Colonic mucosa (tissue), 4 donors: ENCODE measurements around the gene KCNN3. TPM values are rescaled to one million over a fixed set of nuclear protein-coding genes. Genes with fewer than 3 reads are reported as not detected.

Experiments
- DNase-seq: peaks from one replicate; pipeline ENCODE4 v3.0.0-alpha.2; 2020
- H3K27ac ChIP-seq: fragments of 200-600 bp; one replicate; pipeline ENCODE4 v1.8.0; 2021
- H3K27me3 ChIP-seq: fragments of 200-600 bp; one replicate; pipeline ENCODE4 v1.8.0; 2021
- H3K36me3 ChIP-seq: fragments of 200-600 bp; one replicate; pipeline ENCODE4 v1.8.0; 2021
- H3K4me1 ChIP-seq: fragments of 200-600 bp; one replicate; pipeline ENCODE4 v1.8.0; 2021; ENCODE audit warnings: mild to moderate bottlenecking
- H3K4me3 ChIP-seq: fragments of 200-600 bp; one replicate; pipeline ENCODE4 v1.8.0; 2021
- H3K9ac ChIP-seq, 2 donors: one replicate each; pipeline ENCODE4 v1.7.0; 2013; ENCODE audit warnings: control low read depth in 2 of 2, low read depth in 2 of 2, low read length in 2 of 2
- H3K9me3 ChIP-seq: fragments of 200-600 bp; one replicate; pipeline ENCODE4 v1.8.0; 2021
- CTCF ChIP-seq: fragments of 200-600 bp; IDR thresholded peaks from one replicate; pipeline ENCODE4 v1.8.0; 2022; ENCODE audit warnings: antibody characterized with exemption, mild to moderate bottlenecking
- intact Hi-C: fragments of 100-400 bp; cut with DNase I; formaldehyde crosslinking; loops from one replicate; pipeline ENCODE4 v1.14.1; 2022
- total RNA-seq, 2 donors: library from RNA; stranded (reverse); fragmentation: NEBNext Ultra II Directional in 1 of 2; extraction: Animal tissue kit (Norgen Biotek cat#: 25700) in 1 of 2; gene quantifications; one replicate each; pipeline ENCODE4 v1.2.1, GENCODE V29; 2021
- donor health status: healthy.
- donor health status: DM: no; HTN: no; CAD: no.
- donor health status: DM: no; HTN: no; CAD: no.

The KCNN3 gene
- total RNA-seq, 2 donors from 2014 or later, result 0.99 to 2.5 TPM

GRCh38 chr1:154770897-154771594, 99.0 kb downstream of the KCNN3 start:
- intact Hi-C loops, result no loop called here
- no peak for TF ChIP-seq CTCF
- H3K4me1 ChIP-seq, result no peaks in the 10 kb centered on the region

GRCh38 chr1:154769193-154769895, 100.7 kb downstream of the KCNN3 start:
- intact Hi-C loops, result loop anchor here (10.0 kb wide), 1 partner anchor 205 kb away; the partner anchor contains the start of gene CHRNB2
- Histone ChIP-seq H3K4me1 (no peaks in the 10 kb centered on the region), H3K4me3 (no peak overlapping the region), H3K27me3 (no peaks in the 10 kb centered on the region), H3K36me3 (no peaks in the 10 kb centered on the region), H3K9ac (no peak overlapping the region), H3K27ac (no peak overlapping the region), H3K9me3 (no peaks in the 10 kb centered on the region)
- DNase-seq, result no peak
- no peak for TF ChIP-seq CTCF

More at GRCh38 chr1:154770897-154771594, 99.0 kb downstream of the KCNN3 start:
- Histone ChIP-seq H3K9me3 (no peaks in the 10 kb centered on the region), H3K9ac (no peak overlapping the region), H3K4me3 (no peak overlapping the region), H3K27ac (no peak overlapping the region), H3K27me3 (no peaks in the 10 kb centered on the region), H3K36me3 (no peaks in the 10 kb centered on the region)
- no peak for DNase-seq

GRCh38 chr1:154768456-154769125, 101.5 kb downstream of the KCNN3 start:
- TF ChIP-seq CTCF, result no peak
- intact Hi-C loops, result loop anchor here (10.0 kb wide), 1 partner anchor 204 kb away; the partner anchor contains the start of gene CHRNB2
- DNase-seq, result no peak

GRCh38 chr1:154767315-154768240, 102.5 kb downstream of the KCNN3 start:
- TF ChIP-seq CTCF, result no peak
- intact Hi-C loops, result loop anchor here (10.0 kb wide), 1 partner anchor 203 kb away; the partner anchor contains the start of gene CHRNB2
- Histone ChIP-seq H3K27me3 (no peaks in the 10 kb centered on the region), H3K9me3 (no peaks in the 10 kb centered on the region), H3K4me3 (no peak overlapping the region), H3K9ac (no peak overlapping the region), H3K27ac (no peak overlapping the region), H3K36me3 (no peaks in the 10 kb centered on the region), H3K4me1 (no peaks in the 10 kb centered on the region)
- no peak for DNase-seq

More at GRCh38 chr1:154768456-154769125, 101.5 kb downstream of the KCNN3 start:
- H3K9me3 ChIP-seq, result no peaks in the 10 kb centered on the region
- H3K9ac ChIP-seq, result no peak overlapping the region
- H3K27ac ChIP-seq, result no peak overlapping the region
- H3K27me3 ChIP-seq, result no peaks in the 10 kb centered on the region
- no peaks in the 10 kb centered on the region for H3K36me3 ChIP-seq
- no peak overlapping the region for H3K4me3 ChIP-seq
- no peaks in the 10 kb centered on the region for H3K4me1 ChIP-seq
